KMS-11 (cell line): ENCODE results near the gene RAB44.

Experiments
- H2AFZ ChIP-seq: fragments of 200-600 bp; sonication (generic); 2 replicates; pipeline ENCODE4 v1.6.1; 2016; ENCODE audit warnings: antibody characterized with exemption, mixed run types, low read depth
- H3K27ac ChIP-seq: fragments of 200-600 bp; sonication (generic); 2 replicates; pipeline ENCODE4 v1.6.1; 2016; ENCODE audit warnings: mild to moderate bottlenecking, mixed run types
- H3K27me3 ChIP-seq: fragments of 200-600 bp; sonication (generic); 2 replicates; pipeline ENCODE4 v1.6.1; 2017; ENCODE audit warnings: mild to moderate bottlenecking, low read depth, mixed run types, moderate library complexity; ENCODE audit not compliant: insufficient read depth
- H3K36me3 ChIP-seq: fragments of 200-600 bp; sonication (generic); 2 replicates; pipeline ENCODE4 v1.6.1; 2017; ENCODE audit warnings: mild to moderate bottlenecking, mixed run types; ENCODE audit not compliant: insufficient read depth
- H3K4me1 ChIP-seq: fragments of 200-600 bp; sonication (generic); 2 replicates; pipeline ENCODE4 v1.6.1; 2016; ENCODE audit warnings: mild to moderate bottlenecking, low read depth, mixed run types; ENCODE audit not compliant: poor library complexity, severe bottlenecking
- H3K4me2 ChIP-seq: fragments of 200-600 bp; sonication (generic); 2 replicates; pipeline ENCODE4 v1.7.0; 2016; ENCODE audit warnings: mild to moderate bottlenecking, mixed run types
- H3K4me3 ChIP-seq: fragments of 200-600 bp; sonication (generic); IDR thresholded peaks from 2 replicates; pipeline ENCODE4 v1.6.1; 2017; ENCODE audit warnings: low read depth, low read length, mixed read lengths; ENCODE audit not compliant: insufficient read depth
- H3K79me2 ChIP-seq: fragments of 200-600 bp; sonication (generic); 2 replicates; pipeline ENCODE4 v1.6.1; 2016; ENCODE audit warnings: low read depth, mixed run types; ENCODE audit not compliant: insufficient read depth
- H3K9ac ChIP-seq: fragments of 200-600 bp; sonication (generic); 2 replicates; pipeline ENCODE4 v1.6.1; 2016; ENCODE audit warnings: mild to moderate bottlenecking, mixed run types
- H4K20me1 ChIP-seq: fragments of 200-600 bp; sonication (generic); 2 replicates; pipeline ENCODE4 v1.6.1; 2016; ENCODE audit warnings: mild to moderate bottlenecking, mixed run types; ENCODE audit not compliant: insufficient read depth
- TF ChIP-seq, protein P1 (sequence below): fragments of 200-600 bp; sonication (generic); conservative IDR thresholded peaks from 2 replicates; pipeline ENCODE4 v1.6.1; 2017; ENCODE audit warnings: low read depth, mild to moderate bottlenecking, antibody characterized with exemption, low read length, moderate library complexity, mixed read lengths

The RAB44 gene

DNA sequence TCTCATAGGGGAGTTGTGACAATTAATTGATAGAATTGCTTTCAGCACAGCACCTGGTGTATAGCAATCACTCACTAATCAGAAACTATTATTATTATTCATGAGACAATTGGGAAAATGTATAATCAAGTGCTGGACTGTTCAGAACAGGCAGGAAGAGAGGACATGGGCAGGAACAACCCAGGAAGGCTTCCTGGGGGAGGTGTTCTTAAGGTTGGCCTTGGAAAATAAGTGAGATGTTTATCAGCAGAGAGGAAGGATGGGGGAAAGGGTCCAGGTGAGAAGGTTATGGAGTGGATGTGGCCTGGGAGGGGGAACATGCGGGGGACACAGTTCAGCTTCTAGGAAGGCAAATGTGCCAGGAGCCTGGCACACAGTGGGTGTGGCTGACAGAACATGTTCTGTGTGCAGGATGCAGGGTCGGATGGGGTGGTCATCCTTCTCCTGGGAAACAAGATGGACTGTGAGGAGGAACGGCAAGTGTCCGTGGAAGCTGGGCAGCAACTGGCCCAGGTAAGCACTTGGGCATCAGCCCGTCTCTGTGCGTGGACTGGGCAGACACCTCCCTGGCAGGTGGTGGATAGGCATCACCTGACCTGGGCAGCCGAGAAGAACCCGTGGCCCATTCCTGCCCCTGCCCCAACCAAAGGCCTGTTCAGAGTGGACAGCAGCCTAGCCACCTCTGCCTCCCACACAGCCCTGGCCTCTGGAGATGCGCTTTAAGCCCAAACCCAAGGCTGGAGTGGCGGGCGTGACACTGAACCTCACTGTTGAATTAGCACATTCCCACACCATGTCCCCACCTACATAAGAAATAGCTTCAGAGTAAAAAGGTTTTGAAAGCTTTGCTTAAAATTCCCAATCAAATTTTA, 30.9 kb downstream of the RAB44 start:
- TF ChIP-seq, protein P1, sequence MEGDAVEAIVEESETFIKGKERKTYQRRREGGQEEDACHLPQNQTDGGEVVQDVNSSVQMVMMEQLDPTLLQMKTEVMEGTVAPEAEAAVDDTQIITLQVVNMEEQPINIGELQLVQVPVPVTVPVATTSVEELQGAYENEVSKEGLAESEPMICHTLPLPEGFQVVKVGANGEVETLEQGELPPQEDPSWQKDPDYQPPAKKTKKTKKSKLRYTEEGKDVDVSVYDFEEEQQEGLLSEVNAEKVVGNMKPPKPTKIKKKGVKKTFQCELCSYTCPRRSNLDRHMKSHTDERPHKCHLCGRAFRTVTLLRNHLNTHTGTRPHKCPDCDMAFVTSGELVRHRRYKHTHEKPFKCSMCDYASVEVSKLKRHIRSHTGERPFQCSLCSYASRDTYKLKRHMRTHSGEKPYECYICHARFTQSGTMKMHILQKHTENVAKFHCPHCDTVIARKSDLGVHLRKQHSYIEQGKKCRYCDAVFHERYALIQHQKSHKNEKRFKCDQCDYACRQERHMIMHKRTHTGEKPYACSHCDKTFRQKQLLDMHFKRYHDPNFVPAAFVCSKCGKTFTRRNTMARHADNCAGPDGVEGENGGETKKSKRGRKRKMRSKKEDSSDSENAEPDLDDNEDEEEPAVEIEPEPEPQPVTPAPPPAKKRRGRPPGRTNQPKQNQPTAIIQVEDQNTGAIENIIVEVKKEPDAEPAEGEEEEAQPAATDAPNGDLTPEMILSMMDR = no peak
- Histone ChIP-seq H4K20me1 (no peaks in the 10 kb centered on the region), H3K9ac (no peak overlapping the region), H3K4me2 (no peak overlapping the region), H3K27ac (no peak overlapping the region), H3K36me3 (no peaks in the 10 kb centered on the region), H2AFZ (no peak overlapping the region), H3K4me3 (no peak overlapping the region), H3K27me3 (no peaks in the 10 kb centered on the region), H3K79me2 (no peaks in the 10 kb centered on the region), H3K4me1 (peaks cover 7% of the 10 kb centered on the region)

DNA sequence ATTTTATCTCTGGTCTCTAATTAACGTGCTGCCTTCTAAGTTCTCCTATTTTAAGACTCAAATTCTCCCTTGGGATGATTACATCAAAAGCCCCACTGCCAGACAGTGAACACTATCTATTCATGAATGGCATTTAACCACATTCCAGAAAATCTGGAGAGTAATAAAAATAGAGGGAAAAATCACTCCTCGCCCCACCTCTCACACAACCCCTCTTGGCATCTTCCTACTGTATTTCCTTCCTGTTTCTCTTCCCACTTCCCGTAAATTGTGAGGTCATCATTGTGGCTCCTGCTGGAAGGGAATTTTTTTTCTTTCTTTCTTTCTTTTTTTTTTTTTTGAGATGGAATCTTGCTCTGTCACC, 31.5 kb downstream of the RAB44 start:
- Histone ChIP-seq H3K79me2 (no peaks in the 10 kb centered on the region), H4K20me1 (no peaks in the 10 kb centered on the region), H3K36me3 (no peaks in the 10 kb centered on the region), H3K4me1 (peaks cover 7% of the 10 kb centered on the region), H3K4me2 (no peak overlapping the region), H3K4me3 (no peak overlapping the region), H3K27me3 (no peaks in the 10 kb centered on the region), H3K27ac (no peak overlapping the region), H3K9ac (no peak overlapping the region), H2AFZ (no peak overlapping the region)
- TF ChIP-seq, protein P1 = no peak

DNA sequence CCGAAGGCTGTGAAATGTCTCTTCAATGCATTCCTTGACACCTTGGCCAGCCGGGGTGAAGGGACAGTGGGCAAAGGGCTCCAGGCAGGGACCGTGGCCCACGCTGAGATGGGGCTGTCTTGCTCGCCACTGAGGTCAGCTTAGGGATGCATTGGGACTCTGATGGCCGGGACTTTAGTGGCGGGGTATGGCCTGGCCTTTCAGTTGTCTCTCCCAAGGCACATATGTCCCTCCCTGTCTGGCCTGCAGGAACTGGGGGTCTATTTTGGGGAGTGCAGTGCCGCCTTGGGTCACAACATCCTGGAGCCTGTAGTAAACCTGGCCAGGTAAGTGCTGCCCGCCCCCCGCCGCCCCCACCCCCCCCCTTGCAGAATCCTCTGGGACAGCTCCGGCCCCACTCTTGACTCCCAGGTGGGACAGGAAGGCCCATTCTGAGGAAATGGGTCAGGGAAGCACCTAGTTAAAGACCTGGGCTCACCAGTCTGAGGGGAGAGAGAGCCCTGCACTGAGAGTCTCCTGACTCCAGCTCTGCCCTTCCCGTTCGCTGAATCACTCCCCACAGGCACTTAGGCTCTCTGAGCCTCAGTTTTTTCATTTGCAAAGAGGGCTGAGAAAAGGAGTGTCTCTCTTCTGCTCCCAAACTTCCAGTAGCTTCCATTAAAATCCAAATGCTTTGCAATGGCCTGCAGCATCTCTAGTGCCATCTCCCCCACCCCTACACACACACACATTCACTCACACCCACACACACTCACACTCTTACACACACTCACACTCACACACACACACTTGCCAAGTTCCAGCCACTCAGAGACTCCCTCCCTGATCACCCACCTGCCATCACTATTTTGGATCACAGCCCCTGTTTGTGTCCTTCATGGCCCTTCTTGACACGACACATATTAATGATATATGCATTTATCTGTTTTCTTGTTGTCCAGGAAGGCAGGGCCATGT, 33.1 kb downstream of the RAB44 start:
- H3K79me2 ChIP-seq = no peaks in the 10 kb centered on the region
- no peaks in the 10 kb centered on the region for H3K36me3 ChIP-seq
- H3K4me1 ChIP-seq = peaks cover 7% of the 10 kb centered on the region
- no peak overlapping the region for H2AFZ ChIP-seq
- no peak overlapping the region for H3K9ac ChIP-seq
- H3K4me3 ChIP-seq = no peak overlapping the region
- H4K20me1 ChIP-seq = no peaks in the 10 kb centered on the region
- no peak overlapping the region for H3K4me2 ChIP-seq
- H3K27me3 ChIP-seq = no peaks in the 10 kb centered on the region
- TF ChIP-seq, protein P1 = no peak
- no peak overlapping the region for H3K27ac ChIP-seq

DNA sequence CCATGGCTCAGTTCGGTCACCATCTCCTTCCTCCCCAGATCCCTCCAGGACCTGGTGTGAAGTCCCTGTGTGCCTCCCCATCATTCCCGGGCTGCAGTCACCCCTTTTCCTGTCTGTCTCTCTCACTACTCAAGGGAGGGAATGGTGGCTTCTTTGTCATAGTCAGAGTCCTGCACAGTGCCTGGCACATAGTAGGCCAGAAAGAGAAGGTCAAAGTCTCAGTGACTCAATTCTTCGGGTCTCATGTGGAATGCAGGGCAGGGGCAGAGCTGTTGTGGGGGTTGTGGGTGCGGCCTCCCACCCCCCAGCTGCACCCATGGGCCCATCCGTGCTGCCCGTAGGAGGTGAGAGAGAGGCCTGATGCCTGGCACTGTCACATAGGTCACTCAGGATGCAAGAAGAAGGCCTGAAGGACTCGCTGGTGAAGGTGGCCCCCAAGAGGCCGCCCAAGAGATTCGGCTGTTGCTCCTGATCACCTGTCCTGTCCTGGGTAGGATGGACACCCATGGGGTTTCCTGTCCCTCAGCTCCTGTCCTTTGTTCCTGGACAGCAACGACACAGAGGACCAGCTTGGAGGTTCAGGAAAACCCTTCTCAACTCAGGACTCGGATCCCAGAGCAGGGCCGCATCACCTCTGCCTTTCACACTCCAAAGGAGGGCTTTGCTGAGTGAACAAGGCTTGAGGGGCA, 34.1 kb downstream of the RAB44 start:
- no peaks in the 10 kb centered on the region for H4K20me1 ChIP-seq
- TF ChIP-seq, protein P1 = no peak
- no peaks in the 10 kb centered on the region for H3K27me3 ChIP-seq
- H3K4me3 ChIP-seq = no peak overlapping the region
- H3K9ac ChIP-seq = no peak overlapping the region
- no peak overlapping the region for H3K4me2 ChIP-seq
- H2AFZ ChIP-seq = no peak overlapping the region
- peaks cover 7% of the 10 kb centered on the region for H3K4me1 ChIP-seq
- H3K27ac ChIP-seq = no peak overlapping the region
- H3K79me2 ChIP-seq = no peaks in the 10 kb centered on the region
- no peaks in the 10 kb centered on the region for H3K36me3 ChIP-seq
